NCI-H748 (cell line): Measurements from ENCODE around the gene SLC49A4.

Experiments used
- DNase-seq: peaks from one replicate; lab custom pipeline; 2025; ENCODE audit not compliant: unreplicated experiment; lab: John Stamatoyannopoulos, UW

SLC49A4 gene

DNA sequence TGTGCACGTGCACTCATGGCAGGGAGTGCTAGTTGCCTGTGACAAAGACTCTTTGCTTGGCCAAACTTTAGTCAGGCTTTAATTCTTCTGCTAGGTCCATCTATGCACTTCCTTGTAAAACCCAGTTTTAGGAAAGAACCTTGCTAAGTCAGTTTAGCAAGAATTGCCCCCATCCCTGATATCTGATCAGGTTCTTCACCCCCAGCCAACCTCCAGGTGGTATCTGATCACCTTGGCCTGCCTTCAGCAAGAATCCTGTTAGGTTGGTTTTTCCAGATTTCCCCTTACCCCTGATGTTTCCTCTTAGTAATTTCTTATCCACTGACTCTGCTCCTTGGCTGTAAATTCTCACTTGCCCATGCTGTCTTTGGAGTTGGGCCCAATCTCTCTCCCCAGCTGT is 9.6 kb upstream of the SLC49A4 start:
- no peak for DNase-seq

DNA sequence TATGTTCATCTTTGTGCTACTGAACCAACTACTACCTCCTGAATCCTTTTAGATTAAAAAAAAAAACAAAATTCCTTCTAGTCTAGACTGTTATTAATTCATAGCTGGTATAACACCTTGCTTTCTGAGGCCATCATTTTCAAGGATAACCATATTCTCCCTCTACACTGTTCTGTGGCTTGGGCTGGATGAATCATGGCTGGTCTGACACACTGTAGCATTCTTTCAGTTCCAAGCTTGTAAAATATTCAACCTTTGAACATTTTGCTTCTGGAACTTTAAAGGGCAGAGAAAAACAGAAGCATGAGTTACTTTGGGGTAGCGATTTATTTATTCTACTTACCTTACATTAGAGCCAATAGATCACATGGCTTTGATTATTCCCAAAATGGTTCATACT is 8.8 kb upstream of the SLC49A4 start:
- DNase-seq = no peak

DNA sequence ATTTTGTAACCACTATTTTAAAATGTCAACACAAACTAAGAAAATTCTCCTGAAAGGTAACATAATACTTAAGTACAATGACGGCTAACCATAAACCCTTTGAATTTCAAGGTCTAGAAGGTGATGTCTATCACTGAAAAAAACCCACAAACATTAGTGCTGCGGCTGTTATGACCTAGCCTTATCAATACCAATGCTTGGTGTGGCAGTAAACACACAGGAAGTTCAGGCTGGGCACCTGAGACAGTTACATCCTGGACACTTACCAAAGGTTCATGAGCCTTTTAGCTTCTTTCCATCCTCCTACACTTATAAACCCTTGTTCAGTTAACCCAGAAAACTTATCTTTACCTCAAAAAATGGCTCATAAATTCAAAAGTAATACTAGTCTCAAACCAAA is 7.0 kb upstream of the SLC49A4 start:
- no peak for DNase-seq

DNA sequence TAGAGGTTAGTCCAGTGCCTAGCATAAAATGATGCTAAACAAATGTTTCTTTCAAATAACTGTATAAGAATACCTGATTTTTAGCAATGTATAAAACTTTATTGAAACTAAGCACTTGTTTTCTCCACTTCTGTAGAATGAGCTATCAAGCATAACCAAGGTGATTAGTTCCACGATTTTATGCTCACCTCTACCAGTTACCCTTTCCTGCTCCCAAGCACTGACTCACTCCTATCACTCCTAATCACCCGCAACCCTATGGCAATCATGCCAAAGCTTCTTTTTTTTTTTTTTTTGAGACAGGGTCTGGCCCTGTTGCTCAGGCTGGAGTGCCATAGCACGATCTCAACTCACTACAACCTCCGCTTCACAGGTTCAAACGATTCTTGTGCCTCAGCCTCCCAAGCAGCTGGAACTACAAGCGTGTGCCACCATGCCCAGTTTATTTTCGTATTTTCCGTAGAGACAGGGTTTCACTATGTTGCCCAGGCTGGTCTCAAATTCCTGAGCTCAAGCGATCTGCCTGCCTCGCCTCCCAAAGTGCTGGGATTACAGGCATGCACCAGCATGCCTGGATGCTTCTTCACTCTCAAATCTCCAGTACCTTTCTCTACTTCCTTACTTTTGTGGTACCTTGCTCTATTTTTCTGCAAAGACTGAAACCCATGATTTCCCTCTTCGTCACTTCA is 5.1 kb upstream of the SLC49A4 start:
- no peak for DNase-seq

DNA sequence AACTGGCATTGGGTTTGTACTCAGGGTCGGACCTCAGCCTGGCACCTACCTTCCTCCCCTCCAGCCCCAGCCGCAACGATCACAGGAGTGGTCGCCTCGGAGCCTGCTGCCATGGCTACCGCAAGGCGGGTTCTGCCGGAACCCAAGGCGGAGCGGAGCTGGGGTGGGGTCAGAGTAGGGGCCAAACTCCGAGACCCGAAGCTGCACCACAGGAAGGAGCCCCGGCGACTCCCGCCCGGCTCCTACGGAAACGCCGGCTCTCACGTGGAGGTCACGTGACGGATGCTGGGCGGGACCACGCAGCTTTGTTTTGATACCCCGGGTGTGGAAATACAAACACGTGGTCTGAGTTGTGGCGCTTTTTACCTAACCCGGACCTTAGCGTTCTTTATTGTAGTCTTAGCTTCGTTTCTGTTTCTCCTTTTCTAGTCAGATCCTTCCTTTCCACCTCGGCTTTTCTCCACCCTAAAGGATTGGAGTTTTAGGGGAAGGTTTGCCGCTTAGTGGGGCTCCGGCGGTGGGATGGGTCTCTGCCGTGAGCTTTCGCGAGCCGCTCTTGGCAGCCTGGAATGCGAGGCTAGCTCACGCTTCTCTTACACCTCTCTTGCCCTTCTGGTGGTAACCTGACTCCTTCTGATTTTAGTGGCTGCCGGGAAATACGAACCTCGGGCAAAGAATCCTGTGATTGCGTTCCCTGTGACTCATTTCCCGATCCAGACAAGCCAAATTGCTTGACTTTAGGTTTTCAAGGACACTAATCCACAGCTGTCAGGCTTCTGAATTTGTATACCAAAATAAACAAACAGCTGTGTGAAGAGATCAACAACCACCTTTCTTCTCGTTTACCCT is 1.1 kb upstream of the SLC49A4 start, which contains the start of gene HSPBAP1:
TSS of gene HSPBAP1 (minus strand) at position 264 of the 849 bp plus-strand sequence. CDS start at position 113, 151 bp downstream.
- DNase-seq = no peak

DNA sequence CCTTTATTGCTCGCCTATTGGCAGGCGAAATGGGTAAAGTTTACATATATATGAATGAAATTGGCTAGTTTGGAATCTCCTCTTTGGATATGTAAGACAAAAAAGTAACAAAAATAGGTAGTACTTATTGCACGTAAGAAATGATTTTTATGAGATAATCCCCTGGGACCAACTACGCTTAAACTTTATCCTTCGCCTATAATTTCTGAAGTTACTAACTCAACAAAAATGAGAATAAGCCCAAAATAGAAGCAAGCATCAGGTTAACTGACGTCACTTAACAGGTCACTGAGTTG is 438 bp upstream of the SLC49A4 start:
- DNase-seq = no peak

DNA sequence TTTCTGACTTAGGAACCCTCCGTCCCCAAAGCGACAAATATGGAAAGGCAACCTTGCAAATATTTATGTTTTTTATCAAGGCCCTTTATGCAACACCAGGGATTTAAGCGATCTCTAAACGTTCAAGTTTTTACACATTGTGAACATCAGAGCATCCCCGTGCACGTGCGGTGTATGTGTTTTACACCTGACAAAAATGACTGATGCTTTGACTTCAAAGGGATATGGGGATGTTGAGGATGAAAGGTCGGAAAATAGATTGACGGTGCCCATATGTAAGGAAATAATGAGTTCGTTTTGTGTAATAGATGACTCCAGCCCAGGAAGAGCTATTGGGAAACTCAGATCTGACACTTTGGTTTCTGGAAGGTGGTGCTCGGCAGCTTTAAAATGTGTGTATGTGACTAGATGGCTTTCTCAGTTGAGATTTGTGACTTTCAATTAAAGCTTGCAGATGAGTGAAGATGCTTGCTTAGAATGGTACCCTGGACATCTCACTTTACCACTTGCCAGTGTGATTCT is 866 bp downstream of the SLC49A4 start:
- DNase-seq = no peak

DNA sequence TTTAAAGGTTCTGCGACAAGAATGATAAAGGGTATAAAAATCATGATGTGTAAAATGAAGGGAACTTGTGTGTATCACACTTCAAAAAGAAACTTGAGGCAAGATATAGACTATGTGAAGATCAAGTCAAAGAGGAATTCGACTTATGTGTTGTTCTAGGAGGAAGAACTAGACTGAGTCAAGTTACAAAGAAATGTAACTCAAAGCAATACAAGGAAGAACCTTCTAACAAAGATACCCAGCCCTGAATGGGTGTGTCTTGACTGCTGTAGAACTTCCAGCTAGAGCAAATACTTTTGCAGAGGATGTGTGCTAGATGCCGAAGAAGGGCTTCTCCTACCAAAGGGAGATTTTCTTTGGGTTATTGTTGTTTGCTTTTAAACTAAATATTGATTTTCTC is 2.4 kb downstream of the SLC49A4 start:
- DNase-seq = no peak

DNA sequence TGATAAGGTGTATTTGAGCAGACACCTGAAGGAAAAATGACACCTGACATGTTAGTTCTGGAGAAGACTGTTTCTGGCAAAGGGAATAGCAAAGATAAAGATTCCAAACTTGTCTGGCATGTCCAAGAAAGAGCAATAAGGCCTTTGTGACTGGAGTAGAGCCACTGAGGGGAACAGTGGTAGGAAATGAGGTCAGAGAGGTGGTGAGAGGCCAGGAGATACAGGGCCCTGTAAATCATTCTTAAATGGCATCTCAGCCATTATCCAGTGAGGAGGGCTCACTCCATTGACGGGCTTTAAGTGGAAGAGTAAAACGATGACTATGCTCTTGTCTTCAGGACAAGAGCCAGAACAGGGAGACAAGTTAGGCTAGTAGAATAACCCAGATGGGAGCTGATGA is 4.5 kb downstream of the SLC49A4 start:
- DNase-seq = no peak

DNA sequence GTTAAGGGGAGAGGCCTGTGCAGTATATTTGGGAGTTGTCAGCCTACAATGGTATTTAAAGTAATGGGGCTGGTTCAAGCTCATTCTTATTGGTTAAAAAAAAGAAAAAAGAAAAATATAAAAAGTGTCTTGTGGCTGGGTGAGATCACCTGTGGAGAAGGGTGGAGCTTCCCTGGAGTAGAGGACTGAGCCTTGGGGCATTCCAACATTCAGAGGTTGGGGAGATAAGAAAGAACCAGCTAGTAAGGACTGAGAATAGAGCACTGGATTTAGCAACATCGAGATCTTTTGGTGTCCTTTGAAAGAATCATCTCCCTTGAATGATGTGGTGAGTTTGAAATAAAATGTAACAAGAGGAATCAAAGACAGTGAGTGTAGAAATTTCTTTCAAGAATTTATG is 5.2 kb downstream of the SLC49A4 start:
- DNase-seq = no peak

DNA sequence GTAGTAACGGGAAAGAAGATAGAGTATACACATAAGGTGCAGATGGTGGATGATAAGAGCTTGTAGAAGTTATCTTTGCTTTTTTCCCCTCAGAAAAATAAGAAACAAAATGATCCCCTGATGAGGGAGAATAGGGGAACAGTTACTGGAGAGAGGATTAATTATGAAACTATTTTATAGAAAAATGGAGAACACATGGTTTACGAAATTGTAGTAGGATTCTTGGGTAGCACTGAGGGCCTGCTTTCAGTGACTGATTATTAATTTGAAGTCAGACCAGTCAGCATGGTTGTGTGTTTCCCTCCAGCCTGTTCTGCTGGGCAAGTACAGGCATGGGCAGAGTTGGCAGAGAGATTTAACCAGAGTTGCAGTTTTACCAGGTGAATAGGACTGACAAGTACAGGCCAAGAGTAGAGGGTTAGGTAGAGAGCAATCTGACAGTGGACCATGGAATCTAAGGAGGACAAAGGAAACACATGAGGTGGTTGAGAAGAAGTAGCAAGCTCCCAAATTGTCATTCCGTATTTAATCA is 5.9 kb downstream of the SLC49A4 start:
- DNase-seq = no peak

DNA sequence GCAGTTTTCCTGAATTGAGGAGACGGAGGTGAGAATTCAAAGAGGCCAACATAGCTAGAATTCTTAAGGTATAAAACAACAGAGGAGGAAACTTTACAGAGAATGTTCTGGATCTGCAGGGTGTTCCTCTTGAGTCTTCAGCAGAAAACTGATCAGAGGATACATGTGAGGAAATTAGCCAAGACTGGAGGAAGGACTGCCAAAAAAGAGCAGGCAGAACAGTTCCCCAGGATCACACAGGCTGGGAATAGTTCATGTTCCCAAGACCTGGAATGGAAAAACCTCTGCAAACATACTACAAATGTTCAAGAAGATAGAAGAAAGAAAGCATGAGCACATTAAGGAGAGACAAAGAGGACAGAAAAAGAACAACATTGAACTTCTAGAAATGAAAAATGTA is 7.5 kb downstream of the SLC49A4 start:
- DNase-seq = no peak

DNA sequence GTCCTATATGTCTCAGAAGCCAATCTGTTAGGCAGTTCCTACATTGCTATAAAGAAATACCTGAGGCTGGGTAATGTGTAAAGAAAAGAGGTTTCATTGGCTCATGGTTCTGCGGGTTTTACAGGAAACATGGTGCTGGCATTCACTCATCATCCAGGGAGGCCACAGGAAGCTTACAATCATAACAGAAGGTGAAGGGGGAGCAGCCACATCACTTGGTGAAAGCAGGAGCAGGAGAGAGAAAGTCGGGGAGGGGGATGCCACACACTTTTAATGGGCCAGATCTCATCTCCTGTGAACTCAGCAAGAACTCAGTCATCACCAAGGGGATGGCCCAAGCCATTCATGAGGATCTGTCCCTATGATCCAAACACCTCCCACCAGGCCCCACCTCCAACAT is 9.1 kb downstream of the SLC49A4 start:
- DNase-seq = no peak

DNA sequence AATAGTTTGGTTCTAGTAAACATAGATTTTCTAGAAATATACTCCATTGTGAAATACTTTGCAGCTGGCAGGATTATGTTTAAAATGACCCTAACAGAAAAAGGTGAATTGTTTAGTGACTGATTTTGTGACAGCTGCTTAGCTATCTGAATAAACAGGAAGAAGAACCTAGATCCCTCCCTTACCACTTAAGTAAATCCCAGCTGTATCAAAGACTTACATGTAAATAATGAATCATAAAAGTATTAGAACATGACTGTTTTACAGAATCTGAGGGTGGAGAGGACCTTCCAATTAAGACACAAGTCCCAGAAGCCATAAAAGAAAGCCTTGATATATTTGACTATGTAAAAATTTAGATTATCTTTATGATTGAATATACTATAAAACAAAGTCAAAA is 15.9 kb downstream of the SLC49A4 start:
- DNase-seq = no peak

DNA sequence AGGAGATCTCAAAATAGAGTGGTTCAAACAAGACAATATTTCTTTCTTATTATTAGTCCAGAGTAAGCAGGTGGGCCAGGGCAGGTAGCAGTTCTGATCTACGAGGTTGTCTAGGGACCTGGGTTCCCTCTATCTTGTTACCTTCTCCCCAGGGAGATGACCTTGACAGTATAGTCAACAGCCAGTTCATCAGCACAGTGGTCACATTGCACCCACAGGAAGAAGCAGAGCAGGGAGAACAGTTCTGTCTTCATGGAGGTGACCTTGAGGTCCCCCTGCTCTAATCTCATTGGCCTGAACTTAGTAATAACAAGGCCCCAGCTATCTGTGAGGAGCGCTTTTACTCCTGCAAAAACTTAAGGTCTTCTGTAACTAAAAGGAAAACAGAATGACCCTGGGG is 21.7 kb downstream of the SLC49A4 start:
- DNase-seq = no peak

DNA sequence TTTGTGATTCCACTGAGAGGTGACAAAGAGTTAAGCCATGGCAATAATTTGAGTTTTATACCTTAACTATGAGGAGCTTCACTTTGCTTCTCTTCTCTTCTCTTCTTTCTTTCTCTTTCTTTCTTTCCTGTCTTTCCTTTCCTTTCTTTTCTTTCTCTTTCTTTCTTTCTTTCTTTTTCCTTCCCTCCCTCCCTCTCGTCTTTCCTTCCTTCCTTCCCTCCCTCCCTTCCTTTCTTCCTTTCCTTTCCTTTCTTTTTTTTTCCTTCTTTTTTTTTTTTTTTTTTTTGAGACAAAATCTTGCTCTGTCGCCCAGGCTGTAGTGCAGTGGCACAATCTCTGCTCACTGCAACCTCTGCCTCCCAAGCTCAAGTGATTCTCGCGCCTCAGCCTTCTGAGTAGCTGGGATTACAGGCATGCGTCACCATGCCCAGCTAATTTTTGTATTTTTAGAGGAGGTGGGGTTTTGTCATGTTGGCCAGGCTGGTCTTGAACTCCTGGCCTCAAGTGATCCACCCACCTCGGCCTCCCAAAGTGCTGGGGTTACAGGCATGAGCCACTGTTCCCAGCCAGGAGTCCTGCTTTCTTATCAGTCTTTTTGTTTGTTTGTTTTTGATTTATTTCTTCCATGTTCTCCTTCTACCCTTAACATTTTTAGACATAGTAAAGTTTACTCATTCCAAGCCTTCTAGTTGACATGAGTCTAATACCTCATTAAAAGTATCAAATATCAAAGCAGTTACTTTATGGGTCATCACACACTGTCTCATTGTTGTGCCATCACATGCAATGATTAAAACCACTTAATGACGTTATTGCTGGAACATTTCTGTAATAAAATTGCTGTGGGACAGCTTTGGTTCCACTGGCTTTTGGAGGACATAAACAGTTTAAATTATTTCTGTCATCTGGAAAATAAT is 29.9 kb downstream of the SLC49A4 start:
- no peak for DNase-seq

DNA sequence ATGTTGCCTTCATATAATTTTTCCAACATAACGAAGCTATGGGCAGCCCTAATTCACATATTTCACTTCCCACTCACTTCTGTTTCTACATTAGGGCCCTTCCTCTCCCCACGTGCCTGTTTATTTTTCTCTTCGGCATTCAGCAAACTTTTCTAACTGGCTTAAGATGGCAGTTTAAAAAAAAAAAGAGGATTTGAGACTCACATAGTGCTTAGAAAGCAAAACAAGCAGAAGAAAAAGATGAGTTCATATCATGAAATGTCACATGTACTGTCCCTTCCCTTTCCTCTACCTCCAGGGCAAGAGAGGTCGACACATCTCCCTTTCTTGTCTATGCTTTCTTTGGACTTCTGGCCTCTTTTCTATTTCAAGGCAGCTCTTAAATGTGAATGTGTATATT is 30.6 kb downstream of the SLC49A4 start:
- DNase-seq = no peak

DNA sequence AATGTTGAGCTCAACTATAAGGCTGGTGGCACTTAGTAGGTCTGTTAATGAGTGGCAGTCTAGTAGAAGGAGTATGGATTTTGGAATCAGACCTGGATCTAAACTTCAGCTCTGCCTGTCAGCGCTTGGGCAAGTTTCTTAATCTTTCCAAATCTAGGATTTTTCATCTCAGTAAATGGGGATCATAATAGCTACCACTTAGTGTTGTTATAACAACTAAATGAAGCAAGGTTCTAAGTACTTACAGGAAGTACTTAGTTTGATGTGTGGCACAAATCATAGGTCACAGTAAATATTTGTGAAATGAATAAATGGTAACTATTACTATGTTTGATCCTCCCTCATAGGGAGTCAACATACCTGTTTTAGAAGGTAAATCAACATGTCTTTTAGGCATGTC is 31.4 kb downstream of the SLC49A4 start:
- no peak for DNase-seq

DNA sequence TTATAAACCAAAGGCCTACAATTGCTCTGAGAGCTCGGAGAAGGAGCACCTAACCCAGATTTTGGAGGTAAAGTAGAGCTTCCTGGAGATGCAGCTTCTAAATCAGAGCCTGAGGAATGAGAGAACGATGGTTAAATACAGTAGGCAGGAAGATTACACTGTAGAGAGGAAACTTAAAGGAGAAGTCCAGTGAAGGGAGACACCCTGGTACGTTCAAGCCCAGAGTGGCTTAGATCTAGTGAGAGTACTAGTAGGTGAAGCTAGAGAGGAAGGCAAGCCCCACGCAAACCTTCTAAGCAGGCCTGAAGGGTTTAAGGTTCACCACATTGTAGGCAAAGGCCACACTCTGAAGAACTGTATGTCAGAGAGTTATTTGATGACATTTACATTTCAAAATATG is 33.4 kb downstream of the SLC49A4 start:
- no peak for DNase-seq

DNA sequence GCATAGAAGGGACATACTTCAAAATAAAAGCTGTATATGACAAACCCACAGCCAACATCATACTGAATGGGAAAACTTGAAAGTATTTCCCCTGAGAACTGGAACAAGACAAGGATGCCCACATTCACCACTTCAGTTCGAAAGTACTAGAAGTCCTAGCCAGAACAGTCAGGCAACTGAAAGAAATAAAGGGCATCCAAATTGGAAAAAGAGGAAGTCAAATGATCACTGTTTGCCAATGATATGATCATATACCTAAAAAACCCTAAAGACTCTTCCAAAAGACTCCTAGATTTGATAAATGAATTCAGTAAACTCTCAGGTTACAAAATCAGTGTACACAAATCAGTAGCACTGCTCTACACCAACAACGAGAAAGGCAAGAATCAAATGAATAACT is 40.7 kb downstream of the SLC49A4 start:
- no peak for DNase-seq

DNA sequence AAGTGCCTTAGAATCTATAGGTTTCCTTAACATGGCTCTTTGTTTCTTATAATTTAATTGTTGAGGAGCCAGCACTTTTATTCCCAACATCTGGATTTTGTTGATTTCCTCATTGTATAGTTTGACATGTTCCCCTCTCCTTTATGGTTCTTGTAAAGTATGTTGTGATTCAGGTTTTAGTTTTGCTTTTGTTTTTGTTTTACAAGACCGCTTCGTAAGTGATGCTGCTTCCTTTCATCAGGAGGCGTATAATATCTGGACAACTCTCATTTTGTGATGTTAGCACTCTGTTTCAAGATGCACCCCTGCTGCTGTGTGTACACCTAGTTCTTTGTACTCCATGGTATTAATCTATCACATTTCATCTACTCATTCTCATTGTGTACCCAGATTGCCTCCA is 48.7 kb downstream of the SLC49A4 start:
- no peak for DNase-seq
